T-helper 22 cell (primary cell): ENCODE data around the gene SFMBT2.

Source experiments
- DNase-seq: peaks from one replicate; pipeline ENCODE4 v3.0.0-alpha.2; 2020; ENCODE audit warnings: low read depth

Gene SFMBT2

DNA sequence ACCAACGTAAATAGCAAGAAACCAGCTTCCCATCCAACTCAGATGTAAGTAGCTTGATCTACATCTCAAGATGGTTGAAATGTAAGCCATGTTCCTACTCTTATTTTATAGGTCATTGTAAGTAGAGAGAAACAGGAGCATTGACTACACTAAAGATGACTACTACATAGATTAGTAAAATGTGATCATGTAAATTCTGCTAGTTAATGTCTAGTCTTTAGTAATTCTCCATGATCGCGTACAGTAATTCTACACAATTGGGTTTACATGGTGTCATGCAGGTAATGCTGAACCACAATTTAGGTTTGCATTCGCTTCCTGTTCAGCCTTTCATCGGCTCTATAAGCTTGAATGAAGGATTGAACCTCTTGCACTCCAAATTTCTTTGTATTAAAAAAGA lies 14.9 kb upstream of the SFMBT2 start:
- no peak for DNase-seq

DNA sequence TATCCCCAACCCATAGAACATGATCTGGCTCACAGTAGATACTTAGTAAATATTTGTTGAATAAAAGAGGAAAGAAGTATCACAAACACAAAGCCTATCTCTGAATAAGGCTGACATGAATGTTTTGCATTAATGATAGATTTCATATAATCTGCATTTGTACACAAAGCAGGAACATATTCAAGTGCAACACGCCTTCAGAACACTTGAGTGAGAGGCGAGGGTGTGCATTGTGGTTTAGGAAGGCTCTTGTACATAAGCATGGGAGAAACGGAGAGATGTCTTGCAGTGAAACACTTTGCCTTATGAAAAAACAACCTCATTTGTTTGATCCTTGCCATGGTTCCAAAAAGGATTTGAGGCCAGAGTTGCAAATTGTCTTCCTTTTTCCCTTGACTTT lies 14.1 kb upstream of the SFMBT2 start:
- DNase-seq = no peak

DNA sequence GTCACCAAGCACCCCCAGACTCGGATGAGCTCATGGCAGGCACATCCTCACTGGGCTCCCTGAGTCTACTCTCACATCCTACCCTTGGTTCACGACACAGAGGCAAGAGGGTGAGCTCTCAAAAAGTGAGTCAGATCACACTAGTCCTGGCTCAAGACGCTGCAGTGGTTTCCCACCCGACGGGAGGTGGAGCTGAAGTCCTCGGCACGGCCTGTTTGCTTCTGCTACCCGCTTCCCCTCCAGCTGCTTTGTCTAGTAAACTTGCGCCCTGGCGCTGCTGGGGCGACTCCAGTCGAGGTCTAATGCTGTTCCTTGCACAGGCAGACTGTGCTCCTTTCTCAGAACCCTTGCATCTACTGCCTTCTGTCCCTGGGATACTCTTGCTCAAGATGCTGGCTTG lies 13.5 kb upstream of the SFMBT2 start:
- no peak for DNase-seq

DNA sequence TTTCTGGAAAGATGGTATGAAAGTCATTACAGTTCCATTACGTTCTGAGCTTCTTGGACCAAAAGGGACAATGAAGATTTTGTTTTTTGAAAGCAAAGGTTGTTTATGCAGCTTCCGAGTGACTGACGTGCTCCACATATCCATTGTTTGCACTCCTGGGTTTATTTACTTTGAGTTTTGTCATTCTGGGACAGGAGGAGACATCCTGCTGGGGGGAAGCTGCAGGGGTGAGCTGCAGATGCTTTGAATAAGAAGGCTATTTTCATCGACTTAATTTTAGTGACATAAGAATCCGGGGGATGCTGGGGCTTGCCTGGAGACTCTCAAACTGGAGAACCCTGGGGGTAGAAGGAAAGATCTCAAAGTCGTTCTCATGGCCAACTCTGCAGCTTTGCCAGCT lies 12.7 kb upstream of the SFMBT2 start:
- no peak for DNase-seq

DNA sequence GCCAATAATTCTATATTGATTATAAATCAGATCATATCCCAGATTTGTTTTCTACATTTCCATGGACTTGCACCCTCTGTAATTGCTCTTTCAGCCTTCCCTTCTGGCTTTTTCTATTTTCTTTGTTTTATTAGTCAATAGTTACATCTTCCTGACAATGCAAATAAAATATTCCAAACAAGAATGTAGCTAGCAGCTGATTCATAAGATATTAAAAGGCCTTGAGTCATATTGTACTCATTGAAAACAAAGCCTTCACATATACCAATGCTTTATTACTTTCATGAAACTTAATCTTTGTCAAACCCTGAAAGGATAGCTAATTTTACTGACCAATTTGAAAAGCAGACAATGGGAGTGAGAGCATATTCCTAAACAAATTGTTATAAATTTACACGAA lies 10.7 kb upstream of the SFMBT2 start:
- DNase-seq = no peak

DNA sequence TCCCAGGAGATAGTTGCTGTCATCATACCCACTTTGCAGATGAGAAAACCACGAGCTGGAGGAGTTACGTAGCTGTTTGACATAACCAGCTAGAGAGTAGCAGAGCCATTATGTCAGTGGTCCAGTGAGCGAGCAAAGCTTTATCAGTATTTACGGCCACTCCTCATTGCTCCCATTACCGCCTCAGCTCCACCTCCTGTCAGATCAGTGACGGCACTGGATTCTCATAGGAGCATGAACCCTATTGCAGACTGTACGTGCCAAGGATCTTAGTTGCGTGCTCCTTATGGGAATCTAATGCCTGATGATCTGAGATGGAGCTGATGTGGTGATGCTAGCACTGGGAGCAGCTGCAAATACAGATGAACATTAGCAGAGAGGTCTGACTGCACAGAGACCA lies 9.2 kb upstream of the SFMBT2 start:
- DNase-seq = no peak

DNA sequence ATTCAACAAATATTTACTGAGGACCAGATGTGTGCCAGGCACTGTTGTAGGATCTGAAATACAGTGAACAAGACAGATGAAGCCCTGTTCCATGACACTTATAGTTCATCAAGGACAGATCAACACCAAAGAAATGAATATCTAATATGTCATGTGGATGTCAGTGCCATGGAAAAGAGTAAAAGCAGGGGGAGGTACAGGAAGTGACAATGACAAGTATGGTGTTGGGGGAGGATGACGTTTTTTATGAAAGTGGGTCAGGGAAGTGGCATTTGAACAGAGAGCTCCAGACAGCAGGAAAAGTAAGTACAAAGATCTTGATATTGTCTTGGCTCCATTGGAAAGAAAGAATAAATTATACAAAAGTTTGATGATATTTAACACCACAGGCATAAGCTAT lies 7.0 kb upstream of the SFMBT2 start:
- DNase-seq = no peak

DNA sequence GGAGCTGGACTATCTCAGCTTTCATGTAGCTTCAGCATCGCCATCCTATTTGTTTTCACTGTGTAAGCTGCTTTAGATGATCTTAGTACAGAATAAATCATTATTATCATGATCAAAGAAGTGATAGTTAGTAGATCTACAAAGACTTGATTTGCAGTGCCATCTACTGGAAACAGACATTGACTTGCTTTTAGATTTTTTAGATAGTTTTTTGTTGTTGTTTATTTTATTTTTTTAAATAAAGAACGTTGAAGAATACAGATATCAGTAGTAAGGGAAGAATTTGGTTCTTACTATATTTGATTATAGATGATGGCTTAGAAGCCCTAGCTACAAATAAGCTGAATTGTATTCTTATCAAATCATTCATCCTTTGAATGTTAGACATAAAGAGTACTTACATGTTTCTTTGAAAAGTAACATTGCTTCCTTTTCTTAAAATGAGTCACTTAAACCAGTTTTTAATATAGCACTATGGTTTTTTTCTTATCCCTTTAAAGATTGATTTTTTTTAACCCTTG lies 6.3 kb upstream of the SFMBT2 start:
- DNase-seq = no peak

DNA sequence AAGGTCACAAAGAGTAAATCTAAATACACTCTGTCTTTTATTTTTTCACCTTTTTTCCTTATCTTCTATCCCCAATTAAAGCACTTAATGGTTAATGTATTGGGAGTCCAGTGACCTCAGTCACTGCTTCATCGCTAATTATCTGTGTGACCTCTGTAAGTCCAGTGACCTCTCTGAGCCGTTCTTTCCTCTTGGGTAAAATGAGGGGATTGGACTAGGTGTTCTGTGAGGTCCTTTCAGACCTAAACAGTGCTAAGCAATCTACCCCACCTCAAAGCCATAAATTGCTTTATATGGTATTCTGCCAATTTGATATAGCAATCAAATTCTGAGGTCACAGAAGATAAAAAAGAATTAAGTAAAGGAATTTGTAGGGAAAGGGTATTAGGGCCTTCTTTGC lies 3.9 kb upstream of the SFMBT2 start:
- DNase-seq = no peak

DNA sequence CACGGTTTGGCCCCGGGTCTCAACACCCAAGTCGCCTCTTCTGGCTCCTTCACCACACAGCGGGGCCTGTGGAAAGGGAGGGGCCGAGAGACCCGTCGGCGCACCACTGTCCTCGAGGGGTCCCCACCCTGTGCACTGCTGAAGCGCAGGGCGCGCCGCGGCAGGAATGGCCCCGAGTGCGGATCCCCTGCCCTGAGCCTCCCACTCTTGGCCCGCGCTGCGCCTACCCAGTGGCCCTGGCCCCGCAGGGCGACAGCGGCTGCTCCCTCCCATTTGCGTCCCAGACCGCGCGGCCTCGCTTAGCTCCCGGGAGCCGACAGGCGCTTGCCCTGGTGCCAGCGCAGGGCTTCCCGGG lies 2.1 kb upstream of the SFMBT2 start:
- DNase-seq = no peak

DNA sequence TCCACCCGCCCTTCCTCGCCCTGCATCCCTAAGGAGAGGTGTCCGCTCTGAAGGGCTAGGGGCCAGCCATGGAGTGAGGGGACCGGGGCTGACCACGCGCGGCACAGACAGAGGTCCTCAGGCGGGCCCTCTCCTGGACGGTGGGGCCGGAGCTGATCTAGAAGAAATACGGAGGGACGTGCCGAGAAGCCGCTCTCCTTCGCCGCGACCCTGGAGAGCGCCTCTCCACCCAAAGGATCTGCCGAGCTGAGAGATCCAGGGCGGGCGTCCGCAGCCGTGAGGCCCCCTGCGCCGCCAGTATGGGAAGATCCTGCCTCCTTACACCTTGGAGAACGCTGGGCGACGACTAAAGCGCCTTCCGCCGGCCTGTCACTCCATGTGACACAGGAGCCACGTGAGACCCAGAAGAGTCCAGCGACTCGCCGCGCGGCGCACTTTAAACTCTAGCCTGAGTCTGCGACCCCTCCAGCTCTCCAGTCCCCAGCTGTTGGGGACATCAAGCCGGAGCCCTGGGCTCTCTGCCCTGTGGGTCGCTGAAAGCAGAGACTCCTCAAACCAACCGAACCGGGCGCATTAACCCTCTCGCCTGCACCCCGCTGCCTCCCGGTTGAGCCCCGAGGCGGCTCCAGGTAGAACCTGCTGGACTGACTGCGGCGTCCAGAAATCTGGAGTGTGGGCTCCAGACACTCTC lies 1.5 kb upstream of the SFMBT2 start:
- DNase-seq = no peak

DNA sequence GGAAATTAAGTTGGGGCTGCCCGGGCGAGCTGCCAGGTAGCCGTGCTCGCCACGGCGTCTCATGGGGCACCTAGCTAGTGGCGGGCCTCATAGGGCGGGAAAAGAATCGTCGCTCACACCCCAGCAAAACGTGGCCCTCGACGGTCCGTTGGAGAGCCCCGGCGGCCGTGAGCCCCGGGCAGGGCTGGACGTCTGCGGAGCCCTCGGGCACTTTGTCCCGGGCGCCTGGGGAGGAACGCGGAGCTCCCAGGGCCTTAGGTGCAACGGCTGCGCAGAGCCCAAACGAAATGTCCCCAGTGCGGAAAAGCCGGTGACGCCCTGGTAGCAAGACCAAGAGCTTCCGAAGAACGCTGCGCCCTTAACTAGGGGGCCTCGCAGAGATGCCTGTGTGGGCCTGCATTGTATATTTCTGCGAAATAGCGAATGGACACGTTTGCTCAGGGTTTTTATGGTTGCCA lies 866 bp upstream of the SFMBT2 start:
- no peak for DNase-seq

DNA sequence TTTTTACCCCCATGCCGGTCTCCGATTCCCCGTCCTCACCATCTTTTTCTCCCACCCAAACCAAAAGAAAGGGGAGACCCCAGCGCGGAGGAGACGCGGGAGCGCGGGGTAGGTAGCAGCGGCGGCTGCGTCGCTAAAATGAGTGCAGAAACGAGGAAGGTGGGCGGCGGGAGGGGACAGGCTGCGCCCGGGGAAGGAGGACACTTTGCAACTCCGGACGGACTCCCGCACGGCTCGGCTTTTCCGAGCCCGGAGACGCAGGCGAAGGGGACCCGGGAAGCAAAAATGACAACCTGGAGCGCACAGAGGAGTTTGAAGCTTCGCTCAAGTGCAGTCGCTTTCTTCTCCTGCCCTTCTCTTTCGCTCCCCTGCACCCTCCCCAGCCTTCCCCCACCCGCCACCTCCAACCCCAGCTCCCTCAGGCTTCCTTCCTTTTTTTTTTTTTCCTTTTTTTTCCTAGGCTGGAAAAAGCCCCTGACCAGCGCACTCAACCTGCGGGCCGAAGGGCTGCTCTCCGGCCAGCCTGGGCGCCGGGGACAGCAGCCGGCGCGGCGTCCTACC lies 453 bp downstream of the SFMBT2 start:
- DNase-seq = no peak

DNA sequence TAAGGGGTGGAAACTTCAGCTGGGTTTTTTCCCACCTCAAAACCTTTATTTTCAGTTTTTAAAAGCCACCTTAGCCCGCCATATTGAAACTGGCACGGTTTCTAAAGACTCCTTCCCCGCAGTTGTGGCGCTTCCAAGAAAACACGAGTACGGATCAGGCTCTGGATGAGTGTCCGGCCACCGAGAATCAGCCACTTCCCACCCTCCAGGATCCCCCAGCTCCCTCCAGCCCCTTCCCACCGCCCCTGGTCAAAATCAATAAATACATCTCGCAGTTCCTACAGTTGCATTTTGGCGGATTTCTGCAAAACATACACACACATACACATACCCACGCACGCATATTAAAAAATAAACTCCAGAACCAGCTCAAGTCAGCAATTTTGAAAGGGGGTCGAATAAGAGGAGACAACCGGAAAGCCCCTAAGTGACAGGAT lies 1.1 kb downstream of the SFMBT2 start:
- no peak for DNase-seq

DNA sequence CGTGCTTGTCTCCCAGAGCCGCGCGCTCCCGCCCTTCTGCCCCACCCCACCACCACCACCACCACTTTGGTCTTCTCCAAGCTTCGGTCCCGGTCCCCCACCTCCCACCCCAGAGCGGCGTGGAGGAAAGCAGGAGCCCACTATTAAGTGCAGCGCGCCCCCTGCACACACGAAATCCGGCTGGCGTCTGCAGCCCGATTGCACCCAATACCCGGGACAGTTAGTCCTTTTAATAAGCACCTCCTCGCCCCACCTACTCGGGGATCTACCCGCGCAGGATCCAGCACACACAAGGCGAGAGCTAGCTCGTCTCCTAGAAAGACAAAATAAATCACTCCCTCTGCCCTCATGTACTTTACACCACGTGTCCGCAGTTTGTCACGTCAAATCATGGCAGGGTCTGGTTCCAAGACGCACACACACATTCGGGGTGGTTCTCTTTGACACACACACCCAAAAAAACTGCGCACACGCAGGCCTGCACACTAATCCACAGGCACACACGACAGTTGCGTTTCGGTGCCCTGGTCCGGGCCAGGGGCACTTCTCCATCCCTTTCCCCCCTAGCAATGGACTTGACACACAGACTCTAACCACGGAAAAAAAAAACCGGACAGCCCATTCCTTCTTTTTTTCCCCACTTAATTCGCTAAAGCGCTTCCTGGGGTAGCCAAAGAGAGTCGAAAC lies 1.6 kb downstream of the SFMBT2 start:
- DNase-seq = peak; percentile 29

DNA sequence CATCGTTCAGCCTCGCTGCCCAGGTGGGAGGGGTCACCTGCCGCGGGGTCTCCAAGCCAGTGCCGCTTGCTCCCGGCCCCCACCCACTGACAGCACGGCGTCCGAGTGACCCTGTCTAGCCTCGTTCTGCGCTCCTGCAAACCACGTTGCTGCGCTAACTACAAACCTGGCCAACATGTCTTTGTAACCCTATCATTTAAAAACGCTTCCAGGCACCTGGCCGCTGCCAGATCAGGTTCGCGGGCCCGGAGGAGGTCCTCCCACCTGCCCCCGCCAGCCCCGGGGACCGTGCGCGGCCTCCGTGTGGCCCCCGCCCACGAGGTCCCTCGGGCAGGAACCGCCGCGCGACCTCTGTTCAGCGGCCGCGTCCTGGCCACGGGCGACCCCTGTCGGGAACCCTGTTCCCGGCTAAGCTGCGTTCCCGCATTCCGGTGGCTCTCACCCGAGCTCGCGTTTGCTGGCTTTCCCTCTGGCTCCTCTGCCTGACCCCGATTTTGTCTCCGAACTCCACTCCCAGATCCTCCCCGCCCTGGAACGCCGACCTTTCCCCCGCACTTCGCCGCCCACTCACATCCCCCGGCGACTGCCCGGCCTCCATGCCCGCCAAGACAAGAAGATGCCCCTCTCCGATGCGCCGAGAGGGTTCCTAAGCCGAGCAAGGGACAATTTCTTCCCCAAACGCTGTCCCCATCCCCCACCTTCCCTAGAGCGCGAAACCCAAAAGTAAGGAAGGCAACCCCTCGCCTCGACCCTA lies 2.4 kb downstream of the SFMBT2 start:
- no peak for DNase-seq

DNA sequence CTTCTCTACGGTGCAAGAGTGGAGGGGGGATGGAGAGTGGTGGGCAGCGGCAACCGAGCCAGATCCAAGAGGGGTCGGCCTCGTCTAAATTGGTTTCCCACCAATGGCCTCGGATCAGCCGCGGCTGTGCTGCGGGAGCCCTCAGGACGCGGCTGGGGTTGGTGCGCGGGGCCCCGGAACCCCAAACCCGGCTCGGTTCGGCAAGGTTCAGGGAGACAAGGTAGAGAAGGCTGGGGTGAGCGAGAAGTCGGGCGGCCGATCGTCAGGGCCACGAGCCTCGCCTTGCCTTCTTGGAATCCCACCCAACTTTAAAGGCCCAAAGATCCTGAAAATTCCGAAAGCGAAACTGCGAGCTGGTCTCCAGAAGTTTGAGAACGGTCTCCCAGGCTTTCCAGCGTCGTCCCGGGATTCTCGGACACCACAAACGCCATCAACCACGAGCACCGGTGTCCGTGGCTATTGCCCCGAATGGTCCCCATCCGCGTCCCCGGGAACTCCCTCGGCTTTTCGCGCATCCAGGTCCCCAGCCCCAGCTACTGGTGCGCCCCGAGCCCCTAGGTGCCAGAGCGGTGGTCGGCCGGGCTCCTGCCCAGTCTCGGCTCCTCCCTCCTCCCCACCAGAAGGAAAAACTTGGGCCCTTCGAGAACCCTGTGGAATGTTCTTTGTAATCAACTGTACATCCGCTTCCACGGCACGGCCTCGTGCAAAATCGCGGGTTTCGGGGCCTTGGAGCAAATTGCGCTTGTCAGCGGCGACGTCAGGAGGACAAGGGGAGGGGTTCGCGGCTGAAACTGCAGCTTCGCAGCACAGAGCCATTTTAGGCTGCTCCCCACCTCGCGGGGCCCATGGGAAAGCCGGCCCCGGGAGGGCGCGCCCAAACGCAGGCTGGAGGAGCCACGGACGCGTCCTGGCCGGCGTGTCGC lies 3.2 kb downstream of the SFMBT2 start:
- no peak for DNase-seq

DNA sequence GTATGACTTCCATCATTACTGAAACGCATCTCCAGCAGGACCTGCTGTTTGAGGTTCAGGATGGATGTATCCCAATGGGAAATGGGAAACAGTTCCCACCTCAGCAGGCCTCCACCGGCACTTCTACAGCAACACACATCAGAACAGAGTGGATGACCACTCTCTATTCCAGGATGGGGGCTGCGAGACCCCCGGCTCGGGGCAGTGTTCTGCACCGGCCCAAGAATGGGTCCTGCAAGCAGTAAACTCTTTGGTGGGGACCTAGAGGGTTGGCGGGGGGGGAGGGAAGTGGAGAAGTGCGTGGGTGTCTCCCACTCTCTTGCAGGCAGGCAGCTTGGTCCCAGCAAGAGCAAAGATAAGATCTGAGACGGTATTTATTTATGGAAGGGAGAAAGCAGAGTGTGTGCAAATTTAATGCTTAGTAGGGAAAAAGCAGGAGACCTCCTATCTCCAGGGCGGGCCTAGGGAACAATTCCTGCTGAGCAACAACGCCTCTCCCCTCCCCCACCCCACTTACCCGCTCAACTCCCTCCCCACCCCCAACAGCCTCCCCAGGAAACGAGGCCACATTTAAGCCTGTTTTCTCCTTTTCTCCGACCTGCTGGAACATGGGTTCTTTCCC lies 4.0 kb downstream of the SFMBT2 start:
- no peak for DNase-seq

DNA sequence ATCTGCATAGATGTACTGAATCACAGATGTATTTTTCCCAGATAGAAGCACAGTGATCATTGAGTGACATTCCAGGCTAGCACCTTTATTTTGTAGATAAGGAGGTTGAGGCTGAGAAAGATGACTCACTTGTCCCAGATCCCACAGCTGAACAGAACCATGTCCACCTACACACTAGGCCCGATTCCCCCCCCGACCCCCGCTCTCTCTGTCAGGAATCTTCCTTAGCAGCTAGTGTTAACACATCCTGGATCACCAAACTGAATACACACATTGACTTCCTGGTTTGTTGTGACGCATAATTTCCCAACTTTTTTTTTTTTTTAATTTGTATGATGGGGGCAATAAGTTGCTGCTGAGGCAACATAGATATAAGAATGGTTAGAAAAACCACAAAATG lies 5.2 kb downstream of the SFMBT2 start:
- no peak for DNase-seq

DNA sequence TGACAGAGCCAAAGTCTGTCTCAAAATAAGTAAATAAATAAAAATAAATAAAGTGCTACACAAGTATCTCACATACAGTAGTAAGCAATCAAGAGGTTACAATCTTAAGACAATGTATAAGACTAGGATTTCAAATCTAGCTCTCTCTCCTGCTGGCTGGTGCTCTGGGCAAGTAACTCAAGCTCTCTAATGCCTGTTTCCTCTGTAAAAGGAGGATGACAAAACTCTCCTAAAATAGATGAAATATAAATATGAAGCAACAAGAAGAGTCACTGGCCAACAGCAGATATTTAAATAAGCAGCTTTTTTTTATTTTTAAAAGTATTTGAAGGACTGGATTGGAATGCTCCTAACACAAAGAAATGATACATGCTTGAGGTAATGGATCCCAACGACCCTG lies 7.2 kb downstream of the SFMBT2 start:
- DNase-seq = no peak

DNA sequence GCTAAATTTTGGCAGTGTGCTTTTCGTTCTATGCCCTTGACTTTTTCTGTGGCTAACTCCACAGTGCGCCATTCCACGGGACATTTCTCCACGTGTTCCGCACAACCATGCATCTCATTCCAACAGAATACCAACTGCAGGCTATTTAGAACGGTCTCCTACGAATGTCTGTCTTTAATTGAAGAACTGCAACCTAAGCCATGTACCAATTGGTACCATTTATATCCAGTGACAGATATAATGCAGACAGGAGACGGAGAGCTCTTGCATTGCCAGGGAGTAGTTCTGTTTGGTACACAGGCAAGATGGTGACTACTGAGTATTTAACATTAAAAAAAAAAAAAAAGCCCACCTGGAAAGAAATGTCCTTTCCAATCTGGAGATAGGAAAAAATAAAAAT lies 9.1 kb downstream of the SFMBT2 start:
- no peak for DNase-seq
